ENCODE data around the gene SETX.

DNA sequence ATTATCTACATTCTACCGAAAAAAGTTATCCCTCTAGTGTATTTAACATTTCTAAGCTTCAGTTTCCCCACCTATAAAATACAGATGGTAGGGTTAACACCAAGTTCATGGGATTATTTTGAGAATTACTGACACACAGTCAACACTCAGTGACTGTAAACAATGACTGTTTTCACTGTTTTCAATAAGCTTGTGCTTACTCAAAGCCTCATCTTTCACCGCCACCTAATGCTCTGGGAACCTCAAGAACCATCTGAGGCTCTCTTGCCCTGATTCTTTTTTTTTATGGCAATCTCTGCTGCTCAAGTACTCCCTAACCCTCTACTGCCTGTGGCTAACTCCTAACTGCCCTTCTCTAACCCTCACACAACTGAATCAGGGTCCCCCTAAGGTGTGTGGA is 59.6 kb downstream of the SETX start:
- no peak for TF ChIP-seq CTBP1 (IDR thresholded peaks at IDR 0.05; ENCODE audit: borderline replicate concordance)
- no peak for TF ChIP-seq SP1 (IDR thresholded peaks at IDR 0.05)
- no peak for TF ChIP-seq BHLHE40 (IDR thresholded peaks at IDR 0.05; ENCODE audit: borderline replicate concordance)
